ENCODE measurements around the gene ANP32A.
"Not testable (repeated sequence)": the region's sequence is repeated elsewhere in the genome, so short reads cannot be mapped to it uniquely, and the experiment has no call there.

ANP32A gene

DNA sequence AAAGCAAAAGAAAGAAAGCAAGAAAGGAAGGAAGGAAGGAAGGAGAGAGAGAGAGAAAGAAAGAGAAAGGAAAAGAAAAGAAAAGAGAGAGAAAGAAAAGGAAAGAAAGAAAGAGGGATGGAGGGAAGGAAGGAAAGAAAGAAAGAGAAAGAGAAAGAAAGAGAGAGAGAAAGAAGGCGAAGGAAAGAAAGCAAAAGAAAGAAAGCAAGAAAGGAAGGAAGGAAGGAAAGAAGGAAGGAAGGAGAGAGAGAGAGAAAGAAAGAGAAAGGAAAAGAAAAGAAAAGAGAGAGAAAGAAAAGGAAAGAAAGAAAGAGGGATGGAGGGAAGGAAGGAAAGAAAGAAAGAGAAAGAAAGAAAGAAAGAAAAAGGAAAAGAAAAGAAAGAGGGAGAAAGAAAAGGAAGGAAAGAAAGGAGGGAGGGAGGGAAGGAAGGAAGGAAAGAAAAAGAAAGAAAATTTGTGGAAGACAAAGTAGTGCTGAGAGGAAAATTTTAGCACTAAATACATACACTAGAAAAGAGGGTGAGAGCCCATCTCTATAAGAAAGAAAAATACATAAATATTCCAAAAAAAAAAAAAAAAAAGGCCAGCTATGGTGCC is 60.6 kb downstream of the ANP32A start:
- not testable (repeated sequence) for DNase-seq

GRCh38 chr15:68755731-68756130 is 65.0 kb downstream of the ANP32A start:
- DNase-seq, result no peak

DNA sequence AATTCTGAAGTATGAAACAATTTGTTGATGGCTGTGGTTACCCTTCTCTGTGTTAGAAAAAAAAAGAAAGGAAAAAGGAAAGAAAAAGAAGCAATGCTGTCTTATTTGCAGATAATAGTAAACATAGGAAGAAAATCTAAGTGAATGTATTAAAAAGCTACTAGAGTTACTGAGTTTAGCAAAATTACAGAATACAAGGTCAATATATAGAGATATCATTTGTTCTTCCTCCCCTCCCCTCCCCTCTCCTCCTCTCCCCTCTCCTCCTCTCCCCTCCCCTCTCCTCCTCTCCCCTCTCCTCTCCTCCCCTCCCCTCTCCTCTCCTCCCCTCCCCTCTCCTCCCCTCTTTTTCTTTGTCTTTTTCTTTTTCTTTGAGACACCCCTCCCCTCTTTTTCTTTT is 69.1 kb downstream of the ANP32A start:
- DNase-seq, result no peak

DNA sequence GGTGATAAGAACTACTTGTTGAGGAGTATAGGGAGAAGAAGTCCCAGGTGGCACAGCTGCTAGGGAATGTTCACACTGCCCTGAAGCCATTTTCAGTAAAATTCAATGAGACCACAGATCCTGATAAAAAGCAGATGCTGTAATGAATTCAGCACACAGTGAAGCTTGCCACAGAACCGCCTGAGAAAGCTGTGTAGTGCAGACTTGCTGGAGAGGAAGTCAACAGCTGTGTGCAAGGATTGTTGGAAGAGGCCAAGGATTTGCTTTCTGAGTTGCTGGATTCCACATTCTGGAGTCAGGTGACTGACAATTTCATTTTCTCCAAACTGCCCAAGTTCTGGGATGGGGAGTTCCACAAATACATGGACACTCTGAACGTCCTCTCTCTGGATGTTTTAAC is 70.9 kb downstream of the ANP32A start:
- DNase-seq, result no peak

- DNase-seq, result no peak
These were observed 71.3 kb downstream of the ANP32A start for GRCh38 chr15:68749365-68749764.

GRCh38 chr15:68743256-68743655 is 77.4 kb downstream of the ANP32A start:
- DNase-seq, result no peak

- peak in 18 of 56 donors; percentile 5 to 69 (median 28) for DNase-seq
These were observed 81.2 kb downstream of the ANP32A start for GRCh38 chr15:68739390-68740080.

- no peak for DNase-seq
These were observed 85.1 kb downstream of the ANP32A start for GRCh38 chr15:68735610-68736009.

DNA sequence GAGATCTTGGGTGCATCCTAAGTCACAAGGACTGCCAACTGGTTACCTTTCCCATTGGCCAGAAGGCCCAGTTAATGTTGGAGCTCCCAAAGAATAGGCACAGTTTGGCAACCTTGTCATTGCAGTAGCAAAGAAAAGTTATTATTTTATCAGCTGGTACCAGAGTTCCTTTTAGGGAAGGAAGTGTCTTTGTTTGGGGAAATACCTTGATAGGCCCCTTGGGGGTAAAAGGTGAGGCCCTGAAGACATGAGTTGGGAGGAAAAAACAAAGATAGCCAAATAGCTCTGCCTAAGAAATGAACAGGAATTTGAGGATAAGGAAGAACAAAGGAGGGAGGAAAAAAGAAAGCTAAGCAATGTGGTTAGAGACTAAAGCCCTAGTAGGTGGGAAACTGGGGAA is 85.8 kb downstream of the ANP32A start:
- DNase-seq, result no peak

- DNase-seq, result no peak
These were observed 86.3 kb downstream of the ANP32A start for GRCh38 chr15:68734352-68734751.

GRCh38 chr15:68733666-68734065 is 87.0 kb downstream of the ANP32A start:
- DNase-seq, result no peak

GRCh38 chr15:68732451-68732850 is 88.2 kb downstream of the ANP32A start:
- no peak for DNase-seq

GRCh38 chr15:68730976-68731897 is 89.5 kb downstream of the ANP32A start:
- DNase-seq, result no peak

GRCh38 chr15:68730471-68730919 is 90.2 kb downstream of the ANP32A start:
- DNase-seq, result peak in 43 of 56 donors; percentile 8 to 79 (median 26)

DNA sequence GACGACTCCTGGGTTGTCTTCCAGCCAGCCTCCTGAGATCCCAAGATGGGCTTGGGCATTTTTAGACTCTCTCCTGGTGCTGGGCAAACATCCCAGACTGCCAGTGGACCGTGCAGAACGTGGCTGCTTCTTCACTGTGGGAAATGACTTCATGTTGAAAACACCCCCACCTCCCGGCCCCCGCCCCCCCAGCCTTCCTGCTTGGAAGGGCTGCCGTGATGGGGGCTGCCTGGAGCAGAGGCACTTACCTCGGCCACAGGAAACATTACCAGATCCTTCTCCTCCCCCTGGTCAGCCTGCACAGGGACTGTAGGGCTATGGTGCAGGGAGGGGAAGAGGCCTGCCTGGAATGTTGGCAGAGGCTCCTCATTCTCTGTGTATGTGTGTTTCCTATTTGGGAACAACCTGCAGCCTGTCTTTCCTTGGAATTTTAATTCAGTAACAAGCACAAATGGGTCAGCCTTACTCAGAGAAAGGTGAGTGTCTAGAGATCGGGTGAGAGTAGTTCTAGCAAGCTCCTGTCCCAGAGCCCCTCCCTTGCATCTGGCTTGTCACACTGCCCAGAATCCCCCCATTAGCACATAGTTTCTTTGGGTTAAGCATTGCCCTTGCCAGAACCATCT is 90.8 kb downstream of the ANP32A start:
- peak in 4 of 56 donors; percentile 10 to 26 (median 11) for DNase-seq
